Measurements from ENCODE around the gene CALM1. TPM values are rescaled to one million over a fixed set of nuclear protein-coding genes. Genes with fewer than 3 reads are reported as not detected.

CALM1 gene
- total RNA-seq, 1 experiment from 2014 or later, result 373 TPM

DNA sequence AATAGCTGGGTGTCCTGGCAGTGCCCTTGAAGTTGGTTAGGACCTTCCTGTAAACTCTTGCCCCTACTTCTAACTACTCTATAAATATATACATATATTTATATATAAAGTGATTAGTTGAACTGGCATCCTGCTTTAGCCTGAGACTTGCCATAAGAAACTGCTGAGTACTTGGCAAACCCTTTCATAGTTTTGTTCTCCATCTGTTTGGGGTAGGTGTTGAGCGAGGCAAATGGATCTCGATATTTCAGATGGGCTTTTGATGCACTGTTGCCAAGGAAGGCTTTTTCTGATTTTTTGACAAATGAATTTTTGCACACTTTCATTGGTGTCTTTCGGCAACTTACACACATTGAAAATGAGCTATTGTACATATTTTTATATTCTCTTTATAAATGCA lies 10.4 kb downstream of the CALM1 start:
- H3K27me3 Mint-ChIP-seq (ENCODE audit: low read depth), result no peaks in the 10 kb centered on the region
- H3K4me3 Mint-ChIP-seq, result no peak overlapping the region
- TF ChIP-seq MYBL2 (CRISPR knock-in tag; IDR thresholded peaks at IDR 0.05) (no peak), ATF1 (CRISPR knock-in tag; IDR thresholded peaks at IDR 0.05) (no peak), SOX15 (CRISPR knock-in tag; IDR thresholded peaks at IDR 0.05) (no peak)
- H3K27ac Mint-ChIP-seq, result no peak overlapping the region
- CTCF ChIA-PET, result interaction anchor here (1.5 to 1.9 kb wide), 3 partner anchors 118 to 351 kb away, joined by 3 to 5 read pairs (median 3); no protein-coding TSS in a partner anchor
- H3K9me3 Mint-ChIP-seq, result no peaks in the 10 kb centered on the region
- POLR2A ChIA-PET, result no interaction called here
- DNase-seq (ENCODE audit: low spot score) (no peak), ATAC-seq (no peak)
- H3K4me1 Mint-ChIP-seq, result peaks cover 11% of the 10 kb centered on the region
- peaks cover 36% of the 10 kb centered on the region for H3K36me3 Mint-ChIP-seq

DNA sequence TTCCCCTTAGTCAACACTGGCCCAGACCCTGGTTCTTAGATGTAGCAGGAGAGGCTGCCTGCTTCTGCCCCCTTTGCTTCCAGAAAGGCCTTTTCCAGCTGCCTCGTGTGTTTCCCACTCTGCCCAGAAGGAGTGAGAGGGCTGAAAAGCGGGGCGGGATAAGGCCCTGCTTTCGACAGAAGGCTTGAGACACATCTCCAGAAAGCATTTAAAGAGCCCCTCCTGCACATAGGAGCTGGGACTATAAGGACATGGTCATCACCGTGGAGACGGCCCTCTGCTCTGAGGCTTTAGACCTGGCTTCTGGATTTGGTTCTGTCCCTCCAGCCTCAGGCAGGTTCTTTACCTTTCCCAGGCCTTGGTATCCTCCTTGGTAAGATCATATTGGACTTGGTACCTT lies 11.9 kb downstream of the CALM1 start:
- ChIA-PET POLR2A (no interaction called here), CTCF (interaction anchor here (1.0 to 2.6 kb wide), 6 partner anchors 9 to 288 kb away, joined by 3 to 20 read pairs (median 4); no protein-coding TSS in a partner anchor)
- peaks cover 22% of the 10 kb centered on the region for H3K36me3 Mint-ChIP-seq
- peaks cover 11% of the 10 kb centered on the region for H3K4me1 Mint-ChIP-seq
- H3K27ac Mint-ChIP-seq, result no peak overlapping the region
- no peaks in the 10 kb centered on the region for H3K27me3 Mint-ChIP-seq (ENCODE audit: low read depth)
- ATAC-seq, result peak; percentile 65
- no peak for DNase-seq (ENCODE audit: low spot score)
- no peak overlapping the region for H3K4me3 Mint-ChIP-seq
- H3K9me3 Mint-ChIP-seq, result no peaks in the 10 kb centered on the region
- TF ChIP-seq NFATC4 (CRISPR knock-in tag; IDR thresholded peaks at IDR 0.05) (0 out of 2 replicates have a peak, but pooled peaks have one; percentile 23), IRF2 (CRISPR knock-in tag; IDR thresholded peaks at IDR 0.05; ENCODE audit: borderline replicate concordance, low read depth) (no peak)

DNA sequence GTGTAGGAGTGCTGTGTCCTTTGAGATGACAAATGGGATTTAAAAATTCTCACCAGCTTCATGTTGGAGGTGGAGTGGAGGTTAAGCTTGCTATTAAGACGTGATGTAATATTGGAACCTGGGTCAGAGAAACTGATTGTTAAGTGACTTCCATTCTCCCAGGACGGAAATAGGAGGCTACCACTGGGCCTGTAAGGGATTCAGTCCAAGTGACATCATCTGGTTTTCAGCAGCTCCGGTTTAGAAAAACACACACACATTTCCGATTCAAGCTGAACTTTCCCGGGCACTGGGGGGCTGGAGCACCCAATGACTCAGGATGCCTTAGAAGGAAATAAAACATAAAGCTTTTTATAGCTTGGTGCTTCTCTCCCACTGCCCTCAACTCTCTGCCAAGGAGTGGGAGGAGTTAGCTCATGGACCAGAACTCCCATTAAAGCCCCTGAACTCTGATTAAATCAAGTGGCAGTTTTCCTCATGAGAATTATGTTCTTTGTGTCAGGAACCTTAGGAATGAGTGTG lies 12.4 kb downstream of the CALM1 start:
- Mint-ChIP-seq H3K36me3 (peaks cover 16% of the 10 kb centered on the region), H3K9me3 (no peaks in the 10 kb centered on the region), H3K27ac (no peak overlapping the region), H3K27me3 (ENCODE audit: low read depth) (no peaks in the 10 kb centered on the region), H3K4me1 (peaks cover 11% of the 10 kb centered on the region), H3K4me3 (no peak overlapping the region)
- TF ChIP-seq, protein P1, sequence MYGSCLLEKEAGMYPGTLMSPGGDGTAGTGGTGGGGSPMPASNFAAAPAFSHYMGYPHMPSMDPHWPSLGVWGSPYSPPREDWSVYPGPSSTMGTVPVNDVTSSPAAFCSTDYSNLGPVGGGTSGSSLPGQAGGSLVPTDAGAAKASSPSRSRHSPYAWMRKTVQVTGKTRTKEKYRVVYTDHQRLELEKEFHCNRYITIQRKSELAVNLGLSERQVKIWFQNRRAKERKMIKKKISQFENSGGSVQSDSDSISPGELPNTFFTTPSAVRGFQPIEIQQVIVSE (CRISPR knock-in tag; IDR thresholded peaks at IDR 0.05; ENCODE audit: borderline replicate concordance), result no peak
- TF ChIP-seq OVOL2 (CRISPR knock-in tag; IDR thresholded peaks at IDR 0.05; ENCODE audit: borderline replicate concordance), result no peak
- no peak for TF ChIP-seq FOXK1 (CRISPR knock-in tag; IDR thresholded peaks at IDR 0.05)
- no peak for TF ChIP-seq ZNF263 (CRISPR knock-in tag; IDR thresholded peaks at IDR 0.05; ENCODE audit: low read depth)
- TF ChIP-seq, protein P2, sequence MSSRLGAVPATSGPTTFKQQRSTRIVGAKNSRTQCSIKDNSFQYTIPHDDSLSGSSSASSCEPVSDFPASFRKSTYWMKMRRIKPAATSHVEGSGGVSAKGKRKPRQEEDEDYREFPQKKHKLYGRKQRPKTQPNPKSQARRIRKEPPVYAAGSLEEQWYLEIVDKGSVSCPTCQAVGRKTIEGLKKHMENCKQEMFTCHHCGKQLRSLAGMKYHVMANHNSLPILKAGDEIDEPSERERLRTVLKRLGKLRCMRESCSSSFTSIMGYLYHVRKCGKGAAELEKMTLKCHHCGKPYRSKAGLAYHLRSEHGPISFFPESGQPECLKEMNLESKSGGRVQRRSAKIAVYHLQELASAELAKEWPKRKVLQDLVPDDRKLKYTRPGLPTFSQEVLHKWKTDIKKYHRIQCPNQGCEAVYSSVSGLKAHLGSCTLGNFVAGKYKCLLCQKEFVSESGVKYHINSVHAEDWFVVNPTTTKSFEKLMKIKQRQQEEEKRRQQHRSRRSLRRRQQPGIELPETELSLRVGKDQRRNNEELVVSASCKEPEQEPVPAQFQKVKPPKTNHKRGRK (CRISPR knock-in tag; IDR thresholded peaks at IDR 0.05; ENCODE audit: borderline replicate concordance), result no peak
- no peak for TF ChIP-seq NR3C1 (CRISPR knock-in tag; conservative IDR thresholded peaks at IDR 0.05; ENCODE audit: low read depth)
- ChIA-PET CTCF (interaction anchor here (0.6 to 2.6 kb wide), 8 partner anchors 10 to 960 kb away, joined by 3 to 20 read pairs (median 3); no protein-coding TSS in a partner anchor), POLR2A (no interaction called here)
- DNase-seq (ENCODE audit: low spot score) (no peak), ATAC-seq (no peak)

DNA sequence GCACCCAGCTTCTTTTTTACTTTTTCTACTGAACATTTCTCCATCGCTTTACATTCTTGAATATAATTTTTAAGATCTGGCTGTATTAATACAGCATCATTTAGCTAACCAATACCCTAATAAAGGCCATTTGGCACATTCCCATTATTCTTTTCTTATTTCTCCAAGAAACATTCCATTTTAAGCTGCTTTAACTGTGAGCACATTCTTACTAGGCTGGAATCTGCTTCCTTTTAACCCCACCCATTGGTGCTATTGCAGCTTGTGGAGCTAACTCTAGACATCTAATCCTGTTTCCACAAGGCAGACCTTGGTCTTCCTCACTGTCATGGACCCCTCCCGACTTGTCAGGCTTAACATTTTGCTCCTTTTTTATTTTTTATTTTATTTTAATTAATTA lies 15.2 kb downstream of the CALM1 start:
- no peak overlapping the region for H3K27ac Mint-ChIP-seq
- no peak overlapping the region for H3K4me3 Mint-ChIP-seq
- ChIA-PET POLR2A (no interaction called here), CTCF (interaction anchor here (1.1 kb wide), 1 partner anchor 12 kb away, joined by 3 read pairs; no protein-coding TSS in a partner anchor)
- ATAC-seq, result no peak
- no peaks in the 10 kb centered on the region; the same call in 1 of the 2 replicates for H3K4me1 Mint-ChIP-seq
- no peaks in the 10 kb centered on the region for H3K9me3 Mint-ChIP-seq
- no peaks in the 10 kb centered on the region for H3K27me3 Mint-ChIP-seq (ENCODE audit: low read depth)
- no peaks in the 10 kb centered on the region for H3K36me3 Mint-ChIP-seq
- DNase-seq (ENCODE audit: low spot score), result no peak
- TF ChIP-seq GTF2I (CRISPR knock-in tag; conservative IDR thresholded peaks at IDR 0.05) (no peak), GRHL2 (CRISPR knock-in tag; IDR thresholded peaks at IDR 0.05; ENCODE audit: insufficient replicate concordance, severe bottlenecking) (no peak), JUN (CRISPR knock-in tag; IDR thresholded peaks at IDR 0.05) (no peak)
- TF ChIP-seq, protein P3, sequence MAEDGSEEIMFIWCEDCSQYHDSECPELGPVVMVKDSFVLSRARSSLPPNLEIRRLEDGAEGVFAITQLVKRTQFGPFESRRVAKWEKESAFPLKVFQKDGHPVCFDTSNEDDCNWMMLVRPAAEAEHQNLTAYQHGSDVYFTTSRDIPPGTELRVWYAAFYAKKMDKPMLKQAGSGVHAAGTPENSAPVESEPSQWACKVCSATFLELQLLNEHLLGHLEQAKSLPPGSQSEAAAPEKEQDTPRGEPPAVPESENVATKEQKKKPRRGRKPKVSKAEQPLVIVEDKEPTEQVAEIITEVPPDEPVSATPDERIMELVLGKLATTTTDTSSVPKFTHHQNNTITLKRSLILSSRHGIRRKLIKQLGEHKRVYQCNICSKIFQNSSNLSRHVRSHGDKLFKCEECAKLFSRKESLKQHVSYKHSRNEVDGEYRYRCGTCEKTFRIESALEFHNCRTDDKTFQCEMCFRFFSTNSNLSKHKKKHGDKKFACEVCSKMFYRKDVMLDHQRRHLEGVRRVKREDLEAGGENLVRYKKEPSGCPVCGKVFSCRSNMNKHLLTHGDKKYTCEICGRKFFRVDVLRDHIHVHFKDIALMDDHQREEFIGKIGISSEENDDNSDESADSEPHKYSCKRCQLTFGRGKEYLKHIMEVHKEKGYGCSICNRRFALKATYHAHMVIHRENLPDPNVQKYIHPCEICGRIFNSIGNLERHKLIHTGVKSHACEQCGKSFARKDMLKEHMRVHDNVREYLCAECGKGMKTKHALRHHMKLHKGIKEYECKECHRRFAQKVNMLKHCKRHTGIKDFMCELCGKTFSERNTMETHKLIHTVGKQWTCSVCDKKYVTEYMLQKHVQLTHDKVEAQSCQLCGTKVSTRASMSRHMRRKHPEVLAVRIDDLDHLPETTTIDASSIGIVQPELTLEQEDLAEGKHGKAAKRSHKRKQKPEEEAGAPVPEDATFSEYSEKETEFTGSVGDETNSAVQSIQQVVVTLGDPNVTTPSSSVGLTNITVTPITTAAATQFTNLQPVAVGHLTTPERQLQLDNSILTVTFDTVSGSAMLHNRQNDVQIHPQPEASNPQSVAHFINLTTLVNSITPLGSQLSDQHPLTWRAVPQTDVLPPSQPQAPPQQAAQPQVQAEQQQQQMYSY (CRISPR knock-in tag; IDR thresholded peaks at IDR 0.05), result no peak
- TF ChIP-seq, protein P1 (CRISPR knock-in tag; IDR thresholded peaks at IDR 0.05; ENCODE audit: borderline replicate concordance), result no peak
- TF ChIP-seq, protein P4, sequence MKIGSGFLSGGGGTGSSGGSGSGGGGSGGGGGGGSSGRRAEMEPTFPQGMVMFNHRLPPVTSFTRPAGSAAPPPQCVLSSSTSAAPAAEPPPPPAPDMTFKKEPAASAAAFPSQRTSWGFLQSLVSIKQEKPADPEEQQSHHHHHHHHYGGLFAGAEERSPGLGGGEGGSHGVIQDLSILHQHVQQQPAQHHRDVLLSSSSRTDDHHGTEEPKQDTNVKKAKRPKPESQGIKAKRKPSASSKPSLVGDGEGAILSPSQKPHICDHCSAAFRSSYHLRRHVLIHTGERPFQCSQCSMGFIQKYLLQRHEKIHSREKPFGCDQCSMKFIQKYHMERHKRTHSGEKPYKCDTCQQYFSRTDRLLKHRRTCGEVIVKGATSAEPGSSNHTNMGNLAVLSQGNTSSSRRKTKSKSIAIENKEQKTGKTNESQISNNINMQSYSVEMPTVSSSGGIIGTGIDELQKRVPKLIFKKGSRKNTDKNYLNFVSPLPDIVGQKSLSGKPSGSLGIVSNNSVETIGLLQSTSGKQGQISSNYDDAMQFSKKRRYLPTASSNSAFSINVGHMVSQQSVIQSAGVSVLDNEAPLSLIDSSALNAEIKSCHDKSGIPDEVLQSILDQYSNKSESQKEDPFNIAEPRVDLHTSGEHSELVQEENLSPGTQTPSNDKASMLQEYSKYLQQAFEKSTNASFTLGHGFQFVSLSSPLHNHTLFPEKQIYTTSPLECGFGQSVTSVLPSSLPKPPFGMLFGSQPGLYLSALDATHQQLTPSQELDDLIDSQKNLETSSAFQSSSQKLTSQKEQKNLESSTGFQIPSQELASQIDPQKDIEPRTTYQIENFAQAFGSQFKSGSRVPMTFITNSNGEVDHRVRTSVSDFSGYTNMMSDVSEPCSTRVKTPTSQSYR (CRISPR knock-in tag; IDR thresholded peaks at IDR 0.05), result no peak
- TF ChIP-seq, protein P5, sequence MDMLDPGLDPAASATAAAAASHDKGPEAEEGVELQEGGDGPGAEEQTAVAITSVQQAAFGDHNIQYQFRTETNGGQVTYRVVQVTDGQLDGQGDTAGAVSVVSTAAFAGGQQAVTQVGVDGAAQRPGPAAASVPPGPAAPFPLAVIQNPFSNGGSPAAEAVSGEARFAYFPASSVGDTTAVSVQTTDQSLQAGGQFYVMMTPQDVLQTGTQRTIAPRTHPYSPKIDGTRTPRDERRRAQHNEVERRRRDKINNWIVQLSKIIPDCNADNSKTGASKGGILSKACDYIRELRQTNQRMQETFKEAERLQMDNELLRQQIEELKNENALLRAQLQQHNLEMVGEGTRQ (CRISPR knock-in tag; IDR thresholded peaks at IDR 0.05), result no peak
